NCI-H2029 (cell line): ENCODE measurements around the gene FRY.

Experiments
- DNase-seq: peaks from one replicate; lab custom pipeline; 2025; lab: John Stamatoyannopoulos, UW

FRY gene

GRCh38 chr13:32041429-32041828 lies 9.9 kb downstream of the FRY start:
- no peak for DNase-seq

DNA sequence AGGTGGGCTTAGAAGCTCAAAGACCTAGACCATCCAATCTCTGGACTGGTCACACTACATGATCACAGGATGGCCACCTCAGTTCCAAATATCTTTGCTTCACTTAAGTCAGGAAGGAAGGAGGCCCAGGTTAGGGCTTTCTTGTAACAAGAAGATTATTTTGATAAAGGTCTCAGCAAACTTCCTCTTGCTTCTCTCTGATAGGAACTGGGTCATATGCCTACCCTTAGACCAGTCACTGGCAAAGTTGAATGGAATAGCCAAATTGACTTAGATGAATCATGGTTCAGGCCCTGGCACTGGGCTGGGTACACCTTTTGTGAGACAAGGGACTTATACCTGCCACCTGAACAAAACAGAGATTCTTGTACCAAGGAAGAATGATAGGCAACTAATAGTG lies 11.0 kb downstream of the FRY start:
- no peak for DNase-seq

- no peak for DNase-seq
Measured at GRCh38 chr13:32044446-32044845, 12.9 kb downstream of the FRY start.

DNA sequence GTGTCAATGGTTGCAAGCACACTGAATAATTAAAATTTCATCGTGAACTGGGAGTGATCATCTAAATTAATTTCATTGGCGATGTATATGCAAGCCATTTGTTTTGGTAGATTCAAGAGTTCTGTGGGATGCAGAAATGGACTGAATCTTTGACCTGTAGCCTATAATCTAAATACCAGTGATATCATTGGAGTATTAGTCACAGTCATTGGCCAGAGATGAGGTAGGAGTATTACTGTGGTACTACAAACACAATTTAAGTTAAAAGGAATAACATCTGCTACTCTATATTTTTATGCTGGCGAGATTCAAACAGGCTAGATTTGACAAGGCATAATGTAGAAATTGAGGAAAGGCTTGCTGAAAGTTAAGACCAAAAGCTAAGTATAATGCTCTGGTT lies 14.0 kb downstream of the FRY start:
- no peak for DNase-seq

- peak; percentile 73 for DNase-seq
Measured at GRCh38 chr13:32045982-32046785, 14.6 kb downstream of the FRY start.

- no peak for DNase-seq
Measured at GRCh38 chr13:32047088-32047487, 15.5 kb downstream of the FRY start.

DNA sequence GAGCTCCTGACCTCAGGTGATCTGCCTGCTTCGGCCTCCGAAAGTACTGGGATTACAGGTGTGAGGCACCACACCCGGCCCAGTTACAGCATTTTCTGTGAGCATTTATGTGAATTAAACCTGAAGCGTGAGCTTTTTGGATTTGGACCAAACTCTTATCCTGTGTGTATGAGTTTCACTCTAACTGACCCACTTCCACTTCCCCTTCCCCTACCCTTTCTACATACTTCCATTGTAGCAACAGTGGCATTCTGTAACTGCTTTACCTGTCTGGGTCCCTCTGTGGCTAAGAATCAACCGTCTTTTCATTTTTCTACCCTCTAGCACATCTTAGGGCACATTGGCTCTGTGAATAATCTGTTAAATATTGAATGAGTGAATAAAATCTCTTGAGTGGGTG lies 16.2 kb downstream of the FRY start:
- DNase-seq, result no peak

- DNase-seq, result no peak
Measured at GRCh38 chr13:32048816-32049215, 17.2 kb downstream of the FRY start.

- DNase-seq, result no peak
Measured at GRCh38 chr13:32051156-32051555, 19.6 kb downstream of the FRY start.

DNA sequence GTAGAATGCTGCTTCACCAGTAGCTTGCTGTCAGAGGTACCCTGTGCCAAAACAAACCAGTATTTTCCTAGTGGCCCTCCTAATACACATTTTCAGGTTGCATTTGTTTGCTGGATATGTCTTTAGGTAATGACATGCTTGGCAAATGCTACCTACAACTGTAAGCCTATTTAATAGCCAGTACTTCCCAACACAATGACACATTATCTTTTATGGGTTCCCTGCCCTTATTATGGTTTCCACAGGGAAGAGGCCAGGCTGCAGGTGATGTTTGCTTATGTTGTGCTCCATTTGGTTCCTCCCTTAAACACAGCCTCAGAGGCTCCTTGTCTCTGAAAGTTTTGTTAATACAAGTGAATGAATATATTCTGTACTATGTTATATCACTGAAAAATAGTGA lies 24.7 kb downstream of the FRY start:
- peak; percentile 85 for DNase-seq

- peak; percentile 67 for DNase-seq
Measured at GRCh38 chr13:32057325-32057724, 25.8 kb downstream of the FRY start.

DNA sequence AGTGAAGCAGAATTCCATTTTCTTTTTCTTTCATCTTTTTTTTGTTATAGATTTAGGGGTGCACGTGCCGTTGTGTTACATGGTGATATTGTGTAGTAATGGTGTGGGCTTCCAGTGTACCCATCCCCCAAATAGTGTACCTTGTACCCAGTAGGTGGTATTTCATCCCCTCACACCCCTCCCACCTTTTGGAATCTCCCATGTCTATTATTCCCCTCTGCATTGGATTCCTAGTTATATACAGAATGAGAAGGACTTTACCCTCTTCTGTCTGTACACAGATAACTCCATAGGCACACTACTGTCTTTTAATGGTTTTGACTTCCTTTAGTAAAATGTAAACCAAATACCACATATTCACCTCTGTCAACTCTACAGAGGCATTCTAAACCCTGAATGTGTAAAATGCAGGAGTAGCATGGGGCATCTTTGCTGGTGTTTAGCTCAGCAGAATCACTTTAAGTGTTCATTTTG lies 28.0 kb downstream of the FRY start:
- no peak for DNase-seq

DNA sequence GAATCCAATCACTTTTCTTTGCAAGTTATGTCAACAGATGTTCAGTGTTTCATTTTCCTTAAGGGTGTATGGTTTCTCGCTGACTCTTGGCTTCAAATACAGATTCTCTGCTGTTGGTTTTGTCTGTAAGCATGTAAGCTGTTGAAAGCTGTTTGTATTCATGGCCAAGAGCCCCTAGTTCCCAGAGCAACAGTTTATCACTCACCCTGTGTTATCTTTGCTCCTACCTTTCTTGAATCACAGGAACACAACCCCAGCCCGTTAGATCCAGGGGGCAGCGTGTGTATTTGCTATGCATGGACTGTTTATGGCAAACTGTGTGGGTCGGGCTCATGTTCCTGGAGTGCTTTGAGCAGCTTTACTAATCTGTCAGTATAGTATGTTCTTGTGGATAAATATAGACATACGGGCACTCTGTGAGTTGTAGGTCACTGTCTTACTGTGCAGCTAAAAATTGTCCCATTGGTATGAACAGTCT lies 28.9 kb downstream of the FRY start:
- DNase-seq, result no peak

- DNase-seq, result no peak
Measured at GRCh38 chr13:32063619-32064233, 32.2 kb downstream of the FRY start.

GRCh38 chr13:32067149-32067961 lies 35.8 kb downstream of the FRY start:
- no peak for DNase-seq

GRCh38 chr13:32068255-32068654 lies 36.7 kb downstream of the FRY start:
- DNase-seq, result no peak

- DNase-seq, result no peak
Measured at GRCh38 chr13:32073180-32073864, 41.7 kb downstream of the FRY start.

DNA sequence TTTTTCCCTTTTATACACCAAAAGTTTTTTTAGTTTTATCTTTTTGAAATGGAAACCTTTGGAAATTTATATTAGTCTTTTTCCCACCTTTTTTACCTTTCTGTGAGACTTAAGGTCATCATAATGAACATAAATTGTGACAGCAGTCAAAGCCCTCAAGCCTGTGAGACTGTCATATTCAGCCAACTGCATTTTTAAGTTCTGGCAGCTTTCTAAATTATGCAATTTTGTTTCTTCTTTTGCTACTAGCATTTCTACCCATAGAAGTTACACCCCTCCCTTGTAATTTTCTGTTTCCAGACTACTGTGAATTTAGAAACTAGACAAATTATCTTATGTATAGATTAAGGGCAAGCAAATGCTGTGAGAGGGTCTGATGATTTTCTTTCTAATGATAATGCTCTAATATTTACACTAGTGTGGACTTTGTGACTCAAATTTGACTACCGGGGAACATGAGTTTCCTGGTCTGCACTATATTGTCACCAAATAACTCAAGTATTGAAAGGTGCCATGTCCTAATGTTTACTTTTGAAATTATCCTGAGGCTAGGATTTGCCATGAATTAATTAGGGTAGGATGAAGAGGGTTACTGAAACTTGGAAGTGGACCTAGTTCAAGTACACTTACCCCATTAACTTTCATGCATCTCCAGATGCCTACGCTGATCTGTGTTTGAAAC lies 43.7 kb downstream of the FRY start:
- DNase-seq, result no peak

GRCh38 chr13:32079587-32079986 lies 48.0 kb downstream of the FRY start:
- no peak for DNase-seq

- no peak for DNase-seq
Measured at GRCh38 chr13:32080328-32080744, 48.8 kb downstream of the FRY start.

- DNase-seq, result no peak
Measured at GRCh38 chr13:32081591-32081990, 50.0 kb downstream of the FRY start.
